HG03457 (cell line): ENCODE results near the gene SSH2.
"Not testable (repeated sequence)": the region's sequence is repeated elsewhere in the genome, so short reads cannot be mapped to it uniquely, and the experiment has no call there.

ENCODE experiments used
- ATAC-seq: cut with Tn5 transposase; IDR thresholded peaks from one replicate; pipeline ENCODE4 v1.9.1; 2021; ENCODE audit warnings: moderate number of reproducible peaks; ENCODE audit not compliant: unreplicated experiment

SSH2 gene

GRCh38 chr17:29782917-29783316 lies 147.1 kb downstream of the SSH2 start:
- no peak for ATAC-seq

DNA sequence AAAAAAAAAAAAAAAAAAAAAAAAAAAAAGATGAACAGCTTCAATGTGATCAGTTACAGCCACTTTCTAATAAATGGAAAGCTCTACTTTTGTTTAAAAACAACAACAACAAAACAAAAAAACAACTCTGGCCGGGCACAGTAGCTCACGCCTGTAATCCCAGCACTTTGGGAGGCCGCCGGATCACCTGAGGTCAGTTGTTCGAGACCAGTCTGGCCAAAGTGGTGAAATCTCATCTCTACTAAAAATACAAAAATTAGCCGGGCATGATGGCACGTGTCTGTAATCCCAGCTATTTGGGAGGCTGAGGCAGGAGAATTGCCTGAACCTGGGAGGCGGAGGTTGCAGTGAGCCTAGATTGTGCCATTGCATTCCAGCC lies 150.2 kb downstream of the SSH2 start:
- not testable (repeated sequence) for ATAC-seq

- no peak for ATAC-seq
Observed at GRCh38 chr17:29778956-29779811, 150.8 kb downstream of the SSH2 start.

- ATAC-seq: no peak
Observed at GRCh38 chr17:29777663-29778062, 152.4 kb downstream of the SSH2 start.

GRCh38 chr17:29776026-29776425 lies 154.0 kb downstream of the SSH2 start:
- ATAC-seq: no peak

- ATAC-seq: no peak
Observed at GRCh38 chr17:29772981-29773380, 157.0 kb downstream of the SSH2 start.

GRCh38 chr17:29771546-29771945 lies 158.5 kb downstream of the SSH2 start:
- ATAC-seq: no peak

DNA sequence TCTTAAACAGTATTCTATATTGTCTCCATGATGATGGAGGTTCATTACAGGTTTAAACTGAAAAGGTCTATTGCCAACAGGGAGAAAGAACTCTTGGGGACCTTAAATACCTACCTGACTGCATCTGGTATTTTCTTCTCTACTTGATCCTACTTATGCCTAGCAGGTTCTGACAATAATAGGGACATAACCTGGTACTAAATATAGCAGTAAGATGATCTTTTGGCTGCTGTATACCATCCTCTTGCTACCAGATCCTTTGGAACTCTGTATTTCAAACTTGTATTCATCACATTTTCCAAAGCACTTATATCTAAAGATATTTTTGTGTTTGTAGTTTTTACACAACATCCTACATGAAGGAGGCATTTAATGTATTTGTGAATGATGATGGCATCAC lies 160.8 kb downstream of the SSH2 start:
- ATAC-seq: no peak

DNA sequence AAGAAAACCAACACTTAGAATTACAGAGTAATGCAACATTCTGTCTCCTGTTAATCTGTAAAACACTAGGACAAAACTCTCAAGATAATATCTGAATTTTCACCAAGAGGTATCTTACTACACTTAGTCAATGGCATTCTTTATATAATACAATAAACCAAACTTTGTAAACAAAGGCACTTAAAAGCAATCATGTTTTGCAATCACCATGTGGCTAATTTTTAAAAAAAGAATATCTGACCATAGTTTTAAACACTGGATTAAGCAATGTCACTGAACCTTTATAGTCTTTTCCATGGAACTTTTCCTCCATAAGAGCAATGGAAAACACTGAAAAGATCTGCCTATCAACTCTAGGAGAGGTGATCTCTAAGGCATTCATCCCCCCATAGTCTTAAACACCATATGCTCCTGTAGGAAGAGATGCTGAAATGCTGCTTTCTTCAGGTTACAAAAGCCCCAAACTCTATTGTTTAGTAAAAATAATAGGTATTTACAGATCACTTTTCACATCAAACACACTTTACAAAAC lies 163.2 kb downstream of the SSH2 start:
- ATAC-seq: no peak

DNA sequence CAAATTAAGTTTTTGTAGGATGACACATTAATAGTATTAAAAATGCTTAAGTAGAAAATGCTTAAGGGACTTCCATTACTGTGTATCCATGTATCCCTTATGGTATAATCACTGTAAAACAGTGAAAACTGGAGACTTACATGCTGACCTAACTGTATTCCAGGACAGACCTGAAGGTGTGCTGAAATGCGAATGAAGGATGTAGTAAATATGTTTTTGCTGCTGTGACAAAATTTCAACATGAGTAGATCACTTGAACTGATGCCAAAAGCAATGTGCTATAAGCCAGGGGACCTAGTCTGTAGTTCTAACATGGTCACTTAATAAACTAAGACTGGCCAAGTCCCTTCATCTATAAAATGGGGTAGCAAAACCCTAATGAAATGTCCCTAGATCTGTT lies 165.3 kb downstream of the SSH2 start:
- no peak for ATAC-seq

DNA sequence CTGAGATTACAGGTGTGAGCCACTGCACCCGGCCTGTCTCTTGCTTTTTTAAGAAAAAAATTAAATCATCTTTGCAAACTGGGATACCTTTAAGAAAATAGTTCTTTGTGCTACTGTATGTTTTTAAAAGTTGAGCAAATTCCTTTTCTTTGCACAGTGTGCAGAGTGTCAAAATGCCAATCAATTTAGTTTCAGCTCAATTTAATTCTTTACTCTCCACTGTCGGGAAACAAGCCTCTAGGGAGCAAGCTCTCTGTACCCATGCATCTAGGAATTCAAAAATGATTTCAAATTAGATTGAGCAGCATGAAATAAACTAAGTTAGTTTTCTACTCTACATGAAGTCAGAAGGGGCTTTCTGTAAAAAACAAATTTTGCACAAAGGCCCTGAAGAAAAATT lies 165.8 kb downstream of the SSH2 start:
- ATAC-seq: no peak

GRCh38 chr17:29763273-29763672 lies 166.8 kb downstream of the SSH2 start:
- ATAC-seq: no peak

GRCh38 chr17:29761040-29761761 lies 168.8 kb downstream of the SSH2 start:
- peak; percentile 66 for ATAC-seq

GRCh38 chr17:29760279-29761039 lies 169.6 kb downstream of the SSH2 start:
- ATAC-seq: no peak

GRCh38 chr17:29758255-29758654 lies 171.8 kb downstream of the SSH2 start:
- no peak for ATAC-seq

DNA sequence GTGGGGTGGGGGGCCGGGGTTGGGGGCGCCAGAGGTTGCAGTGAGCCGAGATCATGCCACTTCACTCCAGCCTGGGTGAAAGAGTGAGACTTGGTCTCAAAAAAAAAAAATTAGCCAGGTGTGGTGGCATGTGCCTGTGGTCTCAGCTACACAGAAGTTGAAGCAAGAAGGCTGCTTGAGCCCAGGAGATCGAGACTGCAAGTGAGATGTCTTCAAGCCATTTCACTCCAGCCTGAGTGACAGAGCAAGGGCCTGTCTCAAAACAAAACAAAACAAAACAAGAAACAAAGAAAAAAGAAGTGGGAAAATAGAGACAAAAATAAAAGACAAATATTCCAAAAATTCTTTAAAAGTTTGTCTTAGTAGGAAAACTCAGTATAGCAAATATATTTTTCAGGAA lies 172.2 kb downstream of the SSH2 start:
- no peak for ATAC-seq

DNA sequence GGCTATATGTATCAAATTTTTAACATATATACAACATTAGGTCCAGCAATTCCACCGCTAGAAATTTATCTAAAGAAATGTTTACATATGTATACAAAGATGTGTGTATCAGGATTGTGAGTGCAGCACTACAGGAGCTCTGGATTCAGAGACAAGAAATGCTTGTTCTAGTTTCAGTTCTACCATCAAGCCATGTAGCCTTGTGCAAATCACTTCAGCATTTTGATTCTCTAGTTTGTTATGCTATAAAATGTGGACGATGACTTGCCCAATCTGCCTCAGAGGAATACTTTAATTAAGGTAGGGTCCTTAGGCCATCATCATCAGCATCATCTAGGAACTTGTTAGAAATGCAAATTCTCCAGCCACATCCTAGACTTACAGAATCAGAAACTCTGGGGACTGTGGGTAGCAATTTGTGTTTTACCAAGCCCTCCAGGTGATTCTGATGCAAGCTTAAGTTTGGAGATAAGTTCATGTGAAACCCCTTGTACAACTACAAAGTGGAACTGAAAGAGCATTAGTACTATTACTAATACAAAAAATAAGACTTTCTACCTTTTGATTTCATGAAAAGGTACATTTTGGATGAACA lies 176.1 kb downstream of the SSH2 start:
- ATAC-seq: no peak

DNA sequence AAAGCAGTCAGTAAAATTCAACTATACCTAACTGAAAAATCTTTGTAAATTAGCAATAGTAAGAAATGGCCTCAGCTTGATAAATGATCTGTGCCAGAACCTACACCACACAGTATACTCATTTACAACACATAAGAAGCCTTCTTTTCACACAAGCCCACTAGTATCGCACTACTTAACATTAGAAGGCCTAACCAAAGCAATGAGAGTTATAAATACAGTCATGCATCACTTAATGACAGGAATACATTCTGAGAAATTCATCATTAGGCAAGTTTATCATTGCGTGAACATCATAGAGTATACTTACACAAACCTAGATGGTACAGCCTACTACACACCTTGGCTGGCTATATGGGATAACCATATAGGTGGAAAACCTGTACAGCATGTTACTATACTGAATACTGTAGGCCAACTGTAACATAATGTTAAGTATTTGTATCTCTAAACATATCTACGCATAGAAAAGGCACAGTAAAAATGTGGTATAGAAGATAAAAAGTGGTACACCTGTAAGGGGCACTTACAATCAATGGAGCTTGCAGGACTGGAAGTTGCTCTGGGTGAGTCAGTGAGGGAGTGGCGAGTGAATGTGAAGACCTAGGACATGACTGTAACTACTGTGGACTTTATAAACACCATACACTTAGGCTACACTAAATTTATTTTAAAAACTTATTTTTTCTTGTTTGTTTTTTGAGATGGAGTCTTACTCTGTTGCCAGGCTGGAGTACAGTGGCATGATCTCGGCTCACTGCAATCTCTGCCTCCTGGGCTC lies 180.8 kb downstream of the SSH2 start:
- no peak for ATAC-seq

DNA sequence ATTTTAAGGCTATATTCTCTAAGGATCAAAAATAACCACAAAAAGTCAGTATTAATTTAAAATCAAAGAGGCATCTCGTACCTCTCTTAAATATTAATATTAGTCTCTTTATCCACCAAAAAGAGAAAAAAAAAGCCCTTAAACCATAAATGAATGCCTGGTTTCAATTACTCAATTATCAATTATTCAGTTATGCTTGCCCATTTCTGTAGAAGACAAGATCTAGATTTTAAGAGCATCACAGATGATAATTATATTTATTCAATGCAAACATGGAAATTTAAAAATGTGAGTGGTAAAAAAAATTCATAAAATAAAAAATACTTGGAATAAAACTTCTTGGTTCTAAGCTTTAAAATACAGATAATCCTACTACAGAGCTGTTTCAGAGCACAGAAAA lies 181.6 kb downstream of the SSH2 start:
- ATAC-seq: no peak

DNA sequence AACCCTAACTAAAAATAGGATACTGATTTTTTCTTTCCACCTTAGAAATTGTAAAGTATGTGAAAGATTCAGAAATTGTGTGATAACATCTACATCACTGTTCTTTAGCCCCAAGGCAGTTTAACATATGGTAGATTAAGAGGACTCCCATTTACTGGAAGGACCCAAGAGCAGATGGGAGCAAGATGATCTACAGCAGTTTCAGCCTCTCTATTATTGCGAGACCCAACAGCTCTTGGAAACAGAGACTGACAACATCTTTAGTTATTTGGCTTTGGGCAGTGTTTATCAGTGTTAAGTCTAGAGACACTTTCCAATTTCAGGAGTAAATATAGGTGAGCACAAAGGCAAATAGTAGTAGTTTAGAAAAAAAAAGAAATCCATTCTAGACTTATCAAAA lies 182.4 kb downstream of the SSH2 start:
- ATAC-seq: no peak
